Muscle of arm (tissue), 12 donors: ENCODE results near the gene SRRM2. TPM values are rescaled to one million over a fixed set of nuclear protein-coding genes. Genes with fewer than 3 reads are reported as not detected.

Source experiments
- DNase-seq: peaks from one replicate; pipeline ENCODE4 v3.0.0-alpha.2; 2013
- polyA plus RNA-seq, 12 donors: library from polyadenylated mRNA; unstranded; fragments of 120-200 nt; gene quantifications; one replicate each; pipeline ENCODE4 v1.2.1, GENCODE V29; 2013; ENCODE audit not compliant: insufficient read length in 12 of 12

SRRM2 gene
- polyA plus RNA-seq, 12 donors: 311 to 1,481 (median 496) TPM

GRCh38 chr16:2728034-2728433, 24.4 kb upstream of the SRRM2 start:
- DNase-seq: no peak

DNA sequence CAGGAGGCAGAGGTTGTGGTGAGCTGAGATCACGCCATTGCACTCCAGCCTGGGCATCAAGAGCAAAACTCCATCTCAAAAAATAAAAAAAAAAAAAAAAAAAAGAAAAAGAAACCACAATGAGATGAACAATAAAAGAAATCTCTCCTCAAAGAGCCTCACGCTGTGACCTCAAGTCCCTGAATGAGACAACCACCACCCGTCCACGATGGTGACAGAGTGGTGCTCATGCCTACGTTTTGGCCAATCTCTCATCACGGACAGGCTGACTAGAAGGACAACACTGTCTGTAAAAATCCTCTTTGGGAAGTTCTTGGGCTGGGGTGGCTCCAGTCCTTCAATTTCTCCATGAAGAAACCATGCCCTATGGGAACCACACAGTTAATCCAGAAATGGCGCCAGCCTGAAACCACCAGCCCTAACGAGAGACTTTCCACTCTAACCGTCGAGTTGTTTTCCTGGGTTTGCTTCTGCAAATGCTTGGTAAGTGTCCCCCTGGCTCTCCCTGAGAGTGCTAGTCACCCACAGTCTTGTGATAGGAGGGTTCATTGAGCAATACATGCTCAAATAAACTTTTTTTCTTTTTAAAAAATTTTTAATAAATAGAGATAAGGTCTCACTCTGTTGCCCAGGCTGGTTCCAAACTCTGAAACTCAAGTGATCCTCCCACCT, 17.5 kb upstream of the SRRM2 start:
- no peak for DNase-seq

DNA sequence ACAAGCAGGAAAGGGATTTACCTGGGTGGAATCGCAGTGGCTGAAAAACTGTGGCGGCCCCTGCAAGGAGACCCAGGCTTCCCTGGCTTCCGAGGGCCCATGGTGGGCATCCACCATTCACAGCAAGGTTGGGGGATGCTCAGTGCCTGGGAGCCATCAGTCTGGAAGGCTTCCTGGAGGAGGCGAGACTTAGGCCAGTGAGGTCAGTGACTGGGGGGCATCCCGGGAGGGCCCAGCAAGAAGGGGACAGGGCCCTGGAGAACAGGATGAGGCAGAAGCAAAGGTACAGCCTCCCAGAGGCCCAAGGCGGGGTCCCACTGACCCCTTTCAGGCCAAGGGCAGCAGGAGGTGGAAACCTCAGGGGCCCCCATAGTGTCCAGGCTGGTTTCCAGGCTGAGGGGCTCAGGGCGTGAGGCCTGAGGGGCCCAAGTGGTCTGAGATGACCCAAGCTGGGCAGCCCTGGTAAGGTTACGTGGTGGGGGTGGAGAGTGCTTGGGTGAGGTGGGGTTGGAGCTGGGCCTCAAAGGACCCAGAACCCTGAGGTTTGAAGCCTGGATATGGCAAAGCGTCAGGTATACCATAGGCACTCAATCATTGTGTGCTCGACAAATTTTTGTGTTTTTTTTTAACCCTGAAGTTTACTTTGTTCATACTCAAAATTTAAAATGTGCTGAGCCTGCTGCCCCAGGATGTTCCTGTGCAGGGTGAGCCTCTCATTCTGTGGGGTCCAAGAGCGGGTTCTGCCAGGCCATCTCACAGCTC, 15.8 kb upstream of the SRRM2 start:
- DNase-seq: no peak

DNA sequence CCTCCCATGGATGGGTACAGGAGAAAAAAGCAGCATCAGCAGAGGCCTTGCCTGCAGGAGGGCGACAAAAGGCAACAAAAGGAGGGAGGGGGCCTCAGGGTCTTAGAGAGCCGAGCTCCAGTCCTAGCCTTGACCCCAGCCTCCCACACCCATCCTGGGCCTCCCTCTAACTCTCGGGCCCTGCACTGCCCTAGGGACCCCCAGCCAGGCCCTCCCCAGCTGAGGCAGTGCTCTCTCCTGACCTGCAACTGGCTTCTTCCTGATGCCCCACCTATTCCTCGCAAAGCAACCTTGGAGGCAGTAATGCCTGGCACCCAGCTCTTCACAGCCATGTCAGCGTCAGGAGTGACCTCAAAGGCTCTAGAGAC, 15.2 kb upstream of the SRRM2 start:
- no peak for DNase-seq

GRCh38 chr16:2737895-2738418, 14.5 kb upstream of the SRRM2 start:
- no peak for DNase-seq

DNA sequence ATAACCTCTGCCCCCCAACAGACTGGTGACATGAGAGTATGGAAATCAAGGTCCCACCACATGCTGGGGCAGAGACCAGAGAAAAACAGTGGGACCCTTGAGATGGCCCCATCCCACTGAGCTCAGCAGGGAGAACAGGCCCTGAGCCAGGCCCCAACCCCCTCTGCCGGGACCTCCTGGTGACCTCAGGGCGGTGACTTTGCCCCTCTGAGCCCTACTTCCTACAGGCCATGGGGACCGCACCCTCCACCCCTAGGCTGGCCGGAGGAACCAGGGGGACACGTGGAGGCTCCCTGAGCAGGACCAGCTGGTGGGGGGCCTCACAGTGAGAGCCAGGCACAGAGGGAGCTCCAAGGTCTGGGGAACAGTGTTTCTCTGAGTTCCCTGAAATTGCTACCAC, 13.8 kb upstream of the SRRM2 start:
- no peak for DNase-seq

DNA sequence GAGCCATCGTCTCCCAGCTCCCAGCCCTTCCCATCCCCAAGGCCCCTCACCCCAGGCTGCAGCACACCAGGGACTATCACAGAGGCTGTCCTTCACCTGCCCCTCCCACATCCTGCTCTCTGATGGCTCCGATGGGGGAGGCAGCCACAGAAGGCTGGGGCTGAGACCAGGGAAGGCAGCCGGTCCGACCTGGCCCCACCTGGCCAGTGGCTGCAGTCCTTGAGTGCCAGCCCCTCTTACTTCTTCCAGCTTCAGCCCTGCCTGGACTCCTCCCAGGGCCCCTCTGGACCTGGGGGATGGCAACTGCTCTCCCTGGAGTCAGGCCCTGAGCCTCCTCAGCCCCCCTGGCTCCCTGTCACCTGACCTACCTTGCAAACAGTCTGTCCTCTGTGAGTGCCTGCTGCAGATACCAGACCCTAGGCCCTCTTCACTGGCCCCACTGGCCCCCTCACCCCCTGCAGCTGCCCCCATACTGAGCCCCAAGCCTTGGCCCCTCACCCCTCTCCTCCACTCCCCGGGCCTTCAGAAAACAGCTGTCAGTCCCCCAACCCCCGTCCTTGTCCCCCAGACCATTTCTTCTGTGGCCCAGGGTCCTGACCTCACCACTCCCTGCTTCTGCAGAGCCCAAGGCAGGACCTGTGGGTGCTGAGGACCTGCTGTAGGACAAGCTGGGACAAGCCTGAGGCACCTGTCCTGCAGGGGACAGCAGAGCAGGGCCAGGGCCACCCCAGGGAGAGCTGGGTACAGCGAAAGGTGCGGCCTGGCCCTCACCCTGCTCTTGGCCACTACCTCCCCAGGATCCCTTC, 12.6 kb upstream of the SRRM2 start:
- no peak for DNase-seq

DNA sequence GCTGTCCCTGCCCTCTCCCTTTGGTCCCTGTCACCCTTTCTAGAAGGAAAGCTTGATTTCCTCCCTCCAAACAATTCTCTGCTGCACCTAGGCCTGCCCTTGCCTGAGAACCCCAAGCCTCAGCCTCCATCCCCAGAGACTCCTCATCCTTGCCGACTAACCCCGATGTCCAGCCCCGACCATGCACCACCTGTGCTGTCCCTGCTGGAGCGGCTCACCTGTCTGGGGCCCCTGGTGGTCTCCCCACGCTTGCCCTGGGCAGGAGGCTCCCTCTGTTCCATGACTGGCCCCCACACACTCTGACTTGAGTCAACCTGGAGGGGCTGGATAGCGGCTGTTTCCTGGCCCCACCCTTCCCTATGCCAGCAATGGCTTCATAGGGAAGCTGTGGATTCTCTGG, 12.0 kb upstream of the SRRM2 start:
- DNase-seq: no peak

DNA sequence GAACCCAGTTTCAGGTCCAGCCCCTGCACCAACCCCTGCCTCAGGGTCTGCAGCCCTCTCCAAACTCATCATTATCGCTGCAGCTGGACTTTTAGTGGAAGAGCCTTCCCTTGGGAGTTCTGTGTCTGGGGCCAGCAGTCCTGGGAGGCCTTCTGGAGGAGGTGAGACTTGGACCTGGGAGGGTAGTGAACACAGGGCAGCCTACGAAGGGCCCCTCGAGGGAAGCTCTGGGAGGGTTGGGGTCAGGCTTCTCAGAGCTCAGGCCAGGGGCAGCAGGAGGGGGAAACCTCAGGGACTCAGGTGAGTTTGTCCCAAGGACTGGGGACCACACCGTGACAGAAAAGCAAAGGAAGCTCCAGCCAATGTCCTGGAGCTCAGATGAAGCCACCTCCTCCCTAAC, 11.3 kb upstream of the SRRM2 start:
- no peak for DNase-seq

- no peak for DNase-seq
Measured at GRCh38 chr16:2742323-2743006, 10.0 kb upstream of the SRRM2 start.

GRCh38 chr16:2743007-2743810, 9.2 kb upstream of the SRRM2 start:
- no peak for DNase-seq

DNA sequence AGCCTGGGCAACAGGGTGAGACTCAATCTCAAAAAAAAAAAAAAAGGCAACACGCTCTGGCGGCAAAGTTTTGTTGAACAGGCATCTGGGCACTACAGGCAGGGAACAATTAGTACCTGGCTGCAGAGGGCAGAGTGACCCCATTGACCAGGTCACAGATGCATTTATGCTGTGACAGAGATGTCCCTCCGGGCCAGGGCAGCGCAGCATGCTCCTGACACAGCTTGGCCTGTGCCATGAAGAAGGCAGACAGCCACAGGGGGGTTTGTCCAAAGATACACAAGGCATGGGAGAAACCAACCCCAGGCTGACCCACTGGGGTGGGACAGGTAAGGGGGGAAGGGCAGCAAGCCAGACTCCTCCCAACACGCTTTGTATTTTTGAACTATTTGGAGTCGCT, 7.7 kb upstream of the SRRM2 start:
- DNase-seq: no peak

DNA sequence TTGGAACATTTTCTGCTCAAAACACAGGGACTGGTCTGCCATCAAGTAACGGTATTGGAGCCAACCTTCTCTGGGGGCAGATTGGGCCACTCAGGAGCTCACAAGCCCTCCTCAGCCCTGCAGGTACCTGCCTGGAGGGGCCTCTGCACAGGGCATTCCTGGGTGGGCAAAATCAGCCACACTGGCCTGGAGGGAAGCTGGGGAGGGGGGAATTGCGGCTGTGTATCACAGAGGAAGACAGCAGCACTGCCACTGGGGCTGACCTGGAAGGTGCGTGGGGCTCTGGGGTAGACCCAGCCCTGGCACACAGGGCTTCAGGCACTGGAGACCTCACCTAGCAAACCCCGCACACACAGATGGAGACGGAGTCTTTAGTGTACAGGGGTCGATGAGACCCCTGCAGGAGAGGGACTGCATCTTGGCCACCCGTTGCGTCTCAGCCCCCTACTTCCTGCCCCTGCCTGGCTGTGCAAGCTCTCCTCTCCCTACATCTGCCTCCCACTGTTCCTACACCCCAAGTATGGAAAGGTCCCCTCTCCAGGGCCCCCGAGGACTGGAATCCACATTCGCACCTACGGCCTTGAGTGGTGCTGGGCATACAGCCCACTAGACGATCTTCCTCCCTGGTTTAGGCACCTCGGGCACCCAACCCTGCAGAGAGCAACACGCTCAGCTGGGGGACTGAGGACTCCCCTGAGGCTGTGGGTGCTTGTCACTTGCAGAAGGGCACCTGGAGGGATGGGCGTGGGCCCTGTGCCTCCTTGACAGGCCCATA, 7.1 kb upstream of the SRRM2 start:
- DNase-seq: no peak

DNA sequence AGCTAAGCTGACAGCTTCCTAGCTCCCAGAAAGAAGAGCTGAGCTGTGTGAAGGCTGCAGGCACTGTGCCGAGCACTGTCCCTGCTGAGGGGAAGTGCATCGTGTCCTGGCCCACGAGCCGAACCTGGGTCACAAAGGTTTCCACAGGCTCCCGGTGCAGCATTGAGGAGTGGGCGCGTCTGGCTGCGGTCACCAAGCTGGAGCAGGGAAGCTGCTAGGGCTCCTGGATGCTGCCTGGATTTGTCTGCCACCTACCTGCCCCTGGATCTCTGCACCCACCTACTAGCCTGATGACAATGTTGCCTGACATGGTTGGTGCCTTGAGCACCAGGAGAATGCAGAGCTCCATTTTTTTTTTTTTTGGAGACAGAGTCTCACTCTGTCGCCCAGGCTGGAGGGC, 6.5 kb upstream of the SRRM2 start:
- DNase-seq: no peak

DNA sequence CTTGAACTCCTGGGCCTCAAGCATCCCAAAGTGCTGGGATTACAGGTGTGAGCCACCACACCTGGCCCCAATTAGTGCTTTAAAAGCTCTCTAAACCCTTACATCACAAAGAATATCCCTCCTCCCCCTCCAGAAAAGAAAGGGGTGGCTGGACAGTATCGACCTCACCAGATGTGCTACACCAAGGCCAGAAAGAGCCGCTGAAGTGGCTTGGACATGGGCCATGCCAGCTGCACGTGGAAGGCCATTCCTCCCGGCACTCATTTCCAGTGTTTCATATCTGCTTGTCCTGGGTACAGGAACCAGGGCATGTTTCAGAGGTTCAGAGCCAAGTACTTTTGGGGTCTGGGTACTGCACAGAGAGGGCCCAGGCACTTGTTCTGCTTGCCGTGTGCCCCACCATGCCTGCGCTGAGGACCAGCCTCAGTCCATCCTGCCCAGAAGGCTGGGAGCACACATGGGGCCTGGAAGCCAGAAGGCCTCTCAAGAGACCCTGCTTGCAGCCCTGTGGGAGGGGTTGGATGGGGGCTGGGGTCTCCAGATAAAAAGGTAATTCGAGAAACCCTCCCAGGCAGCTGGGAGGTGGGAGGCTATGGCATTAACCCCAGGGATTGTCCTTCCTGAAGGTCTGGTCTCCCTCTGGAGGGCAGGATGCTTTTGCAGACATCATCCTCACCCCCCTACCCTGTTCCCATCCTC, 3.5 kb upstream of the SRRM2 start:
- DNase-seq: no peak

DNA sequence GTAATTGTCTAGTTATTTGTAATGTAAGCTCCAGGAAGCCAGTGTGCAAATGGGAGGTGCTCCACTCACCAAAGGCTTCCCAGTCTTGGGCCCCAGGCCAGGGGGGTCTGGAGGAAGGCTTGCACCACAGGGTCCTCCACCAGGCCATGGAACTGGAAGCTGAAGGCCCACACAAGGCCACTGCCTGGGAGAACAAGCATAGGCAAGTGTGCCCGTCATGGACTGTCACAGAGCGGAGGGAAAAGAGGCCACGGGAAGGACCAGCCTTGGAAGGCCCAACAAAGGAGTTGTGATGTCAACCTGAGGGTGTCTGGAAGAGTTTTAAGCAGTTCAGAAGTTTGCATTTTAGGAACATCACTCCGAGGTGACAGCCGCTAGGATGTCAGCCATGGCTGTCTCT, 3.0 kb upstream of the SRRM2 start:
- DNase-seq: no peak

GRCh38 chr16:2749936-2750335, 2.5 kb upstream of the SRRM2 start:
- DNase-seq: no peak

- no peak for DNase-seq
Measured at GRCh38 chr16:2751577-2752034, 832 bp upstream of the SRRM2 start.
